ENCODE data around the gene ATP8B3.

DNA sequence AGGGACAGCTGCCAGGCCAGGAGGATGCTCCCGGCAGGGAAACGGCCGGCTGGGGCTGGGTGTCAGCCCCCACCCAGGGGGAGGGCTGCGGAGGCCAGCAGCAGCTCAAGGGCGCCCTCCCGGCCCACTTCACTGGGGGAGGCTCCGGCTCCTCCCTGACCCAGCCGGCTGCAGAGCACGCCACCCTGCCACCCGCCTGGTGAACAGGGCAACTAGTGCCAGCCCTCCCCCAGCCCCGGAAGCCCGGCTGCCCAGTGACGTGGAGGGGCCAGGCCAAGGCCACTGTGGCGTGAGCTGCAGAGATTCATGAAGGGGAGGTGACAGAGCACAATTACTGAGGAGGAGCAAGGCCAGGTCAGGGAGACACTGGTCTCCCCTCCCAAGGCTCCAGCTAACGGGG is 21.5 kb upstream of the ATP8B3 start:
- no peak for TF ChIP-seq CTCF (IDR thresholded peaks at IDR 0.05)
- TF ChIP-seq POLR2A (IDR thresholded peaks at IDR 0.05): no peak
- no peak for TF ChIP-seq EP300 (IDR thresholded peaks at IDR 0.05; ENCODE audit: low read depth)
- no peak for TF ChIP-seq POLR2AphosphoS5 (IDR thresholded peaks at IDR 0.05)
